GM18526 (cell line): ENCODE measurements around the gene ZCCHC10.

ENCODE experiments used
- POLR2A ChIP-seq: IDR thresholded peaks from 3 replicates; pipeline ENCODE4 v1.6.1; 2011; ENCODE audit not compliant: insufficient read length; ENCODE audit errors: extremely low read depth

ZCCHC10 gene

DNA sequence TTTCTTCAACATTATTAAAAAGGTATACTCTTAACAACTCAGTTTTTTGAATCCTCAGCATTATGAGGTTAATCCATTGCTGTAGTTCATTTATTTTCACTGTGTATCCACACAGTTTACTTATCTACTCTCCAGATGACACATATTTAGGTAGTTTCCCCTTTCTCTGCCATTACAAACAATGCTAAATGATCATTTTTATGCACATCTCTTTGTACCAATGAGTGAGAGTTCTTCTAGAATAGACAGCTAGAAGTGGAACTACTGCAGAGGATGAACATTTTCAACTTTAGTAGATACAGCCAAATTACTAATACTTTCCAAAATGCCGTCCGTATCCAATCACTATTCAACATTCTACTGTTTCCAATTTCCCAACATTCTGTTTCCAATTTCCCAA, 74.5 kb downstream of the ZCCHC10 start:
- TF ChIP-seq POLR2A = no peak

GRCh38 chr5:132949136-132949535, 77.2 kb downstream of the ZCCHC10 start:
- TF ChIP-seq POLR2A = no peak

DNA sequence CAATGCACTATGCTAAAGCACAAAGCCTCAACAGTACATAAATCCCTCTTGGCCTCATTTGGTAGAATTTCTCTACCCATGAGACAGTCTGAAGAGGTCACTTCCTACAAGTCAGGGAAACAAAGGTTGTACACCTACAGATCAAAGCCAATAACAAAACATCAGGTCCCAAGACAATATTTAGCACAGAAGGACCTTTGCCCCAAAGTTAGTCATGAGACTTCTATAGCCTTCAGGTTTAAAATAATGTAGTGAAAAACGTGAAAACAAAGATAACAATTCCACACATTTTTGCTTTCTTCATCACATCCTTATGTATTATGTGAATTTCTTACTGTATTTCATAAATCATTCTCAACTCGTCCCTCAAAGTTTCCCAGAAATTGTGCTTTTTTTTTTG, 78.7 kb downstream of the ZCCHC10 start:
- no peak for TF ChIP-seq POLR2A
